ENCODE measurements around the gene TAPBP.
"Not testable (repeated sequence)": the region's sequence is repeated elsewhere in the genome, so short reads cannot be mapped to it uniquely, and the experiment has no call there.

TAPBP gene

GRCh38 chr6:33273924-33274902 lies 39.7 kb downstream of the TAPBP start:
- DNase-seq, result no peak

- no peak for DNase-seq
Measured at GRCh38 chr6:33273129-33273923, 40.6 kb downstream of the TAPBP start.

GRCh38 chr6:33272275-33273128 lies 41.4 kb downstream of the TAPBP start:
- no peak for DNase-seq

GRCh38 chr6:33271468-33272274 lies 42.2 kb downstream of the TAPBP start, which contains the start of the genes RPS18 and VPS52:
RPS18 (plus strand) TSS chr6:33272075; CDS start chr6:33272120, 45 bp downstream.
VPS52 (minus strand) TSS chr6:33271876; CDS start chr6:33271675, 201 bp downstream.
- DNase-seq, result peak; percentile 81

GRCh38 chr6:33271117-33271467 lies 42.8 kb downstream of the TAPBP start:
- no peak for DNase-seq

- no peak for DNase-seq
Measured at GRCh38 chr6:33264015-33264414, 49.9 kb downstream of the TAPBP start.

GRCh38 chr6:33262490-33262889 lies 51.4 kb downstream of the TAPBP start:
- DNase-seq, result not testable (repeated sequence)

GRCh38 chr6:33259032-33259431 lies 54.8 kb downstream of the TAPBP start:
- no peak for DNase-seq

- DNase-seq, result no peak
Measured at GRCh38 chr6:33254591-33254990, 59.3 kb downstream of the TAPBP start.

- DNase-seq, result no peak
Measured at GRCh38 chr6:33252759-33253158, 61.1 kb downstream of the TAPBP start.

- no peak for DNase-seq
Measured at GRCh38 chr6:33251395-33252012, 62.4 kb downstream of the TAPBP start.

GRCh38 chr6:33250731-33251130 lies 63.1 kb downstream of the TAPBP start:
- no peak for DNase-seq

GRCh38 chr6:33249732-33250630 lies 63.9 kb downstream of the TAPBP start:
- DNase-seq, result no peak
